GM18498 (cell line): ENCODE data around the gene OXT.

ENCODE experiments used
- ATAC-seq: cut with Tn5 transposase; IDR thresholded peaks from one replicate; pipeline ENCODE4 v1.9.1; 2021; ENCODE audit warnings: mild to moderate bottlenecking, moderate library complexity; ENCODE audit not compliant: unreplicated experiment

OXT gene

DNA sequence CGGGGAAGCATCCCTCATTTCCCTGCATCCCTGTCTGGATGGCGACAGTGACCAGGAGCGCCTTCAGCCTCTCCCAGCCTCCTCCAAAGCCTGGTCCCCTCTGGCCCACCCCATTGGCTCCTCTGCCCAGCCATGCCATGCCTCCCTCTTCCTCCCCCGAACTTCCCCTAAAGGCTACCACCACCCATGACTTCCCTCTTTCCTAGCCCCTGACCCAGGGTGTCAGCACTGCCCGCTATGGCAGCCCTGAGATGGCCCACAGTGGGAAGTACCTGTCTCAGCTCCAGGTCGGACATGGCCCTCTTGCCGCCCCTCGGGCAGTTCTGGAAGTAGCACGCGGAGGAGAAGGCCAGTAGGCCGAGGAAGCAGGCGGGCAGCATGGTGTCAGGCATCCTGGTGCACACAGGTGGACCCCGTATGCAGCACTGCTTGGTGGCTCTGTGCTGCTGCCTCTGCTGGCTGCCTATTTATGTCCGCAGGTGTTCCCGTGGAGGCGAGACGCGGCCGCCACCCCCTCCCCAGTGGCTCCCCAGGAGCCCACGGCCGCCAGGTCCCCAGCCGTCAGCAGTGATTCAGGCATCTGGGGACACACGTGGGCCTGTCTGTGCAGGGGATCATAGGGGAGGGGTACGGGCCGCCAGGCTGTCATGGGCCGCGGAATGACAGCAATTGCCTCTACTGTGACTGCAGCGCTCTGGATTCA is 13.0 kb downstream of the OXT start, which contains the start of gene AVP:
TSS of gene AVP (minus strand) at position 442 of the 703 bp plus-strand sequence. CDS start at position 392, 50 bp downstream.
- ATAC-seq: no peak

GRCh38 chr20:3084986-3085360 is 13.6 kb downstream of the OXT start:
- ATAC-seq: no peak

- ATAC-seq: no peak
Observed at GRCh38 chr20:3085571-3086072, 14.2 kb downstream of the OXT start.

DNA sequence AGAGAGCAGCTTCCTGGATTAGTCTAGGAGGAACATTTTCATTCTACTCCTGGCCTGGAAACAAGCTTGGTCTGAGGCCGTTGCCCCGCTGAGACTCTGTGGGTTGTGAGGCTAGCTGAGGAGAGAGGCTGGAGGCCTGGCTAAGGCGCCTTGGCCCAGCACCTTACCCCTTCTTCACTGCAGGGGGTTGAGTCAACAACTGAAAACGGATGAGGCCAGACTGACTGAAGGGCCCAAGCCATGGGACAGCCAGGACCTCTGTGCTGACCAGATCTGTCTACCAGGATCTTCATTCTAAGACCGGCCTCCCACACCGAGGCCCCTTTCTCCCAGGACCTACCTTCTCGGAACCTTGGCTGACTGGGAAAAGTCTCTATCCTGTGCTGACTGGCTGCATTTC is 16.6 kb downstream of the OXT start:
- no peak for ATAC-seq

- no peak for ATAC-seq
Observed at GRCh38 chr20:3090565-3090964, 19.1 kb downstream of the OXT start.

DNA sequence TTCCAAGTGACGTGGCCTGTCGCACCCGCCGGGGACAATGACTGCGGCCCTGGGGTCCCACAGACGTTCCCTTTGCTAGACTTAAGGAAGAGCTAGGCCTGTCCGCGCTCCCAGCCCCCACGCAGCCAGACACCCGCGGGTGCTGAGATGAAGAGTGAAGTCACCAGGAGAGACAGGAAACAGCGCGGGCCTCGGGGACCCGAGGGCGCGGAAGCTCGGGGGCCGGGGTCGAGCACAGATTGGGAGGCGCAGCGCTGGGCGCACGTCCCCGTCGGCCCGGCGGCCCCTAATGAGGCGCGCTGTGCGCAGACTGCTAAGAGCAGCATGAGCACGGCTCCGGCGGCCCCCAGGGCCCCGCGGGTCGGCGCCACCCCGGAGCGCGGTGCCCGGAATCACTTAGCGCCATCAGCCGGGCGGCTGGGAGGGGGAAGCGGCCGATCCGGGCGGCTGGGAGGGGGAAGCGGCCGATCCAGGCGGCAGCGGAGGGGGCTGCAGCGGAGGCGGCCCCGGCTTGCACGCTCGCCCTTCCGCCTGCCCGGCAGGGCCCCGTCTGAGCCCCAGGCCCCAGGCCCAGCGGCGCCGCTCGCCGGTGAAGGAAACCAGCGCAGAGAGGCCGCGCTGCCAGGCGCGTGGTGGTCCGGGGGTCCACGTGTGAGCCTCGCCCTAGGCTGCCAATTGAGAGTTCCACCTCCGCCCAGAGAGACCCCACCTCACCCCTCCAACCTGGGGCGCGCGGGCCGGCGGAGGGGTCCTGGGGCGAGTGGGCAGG is 21.4 kb downstream of the OXT start:
- no peak for ATAC-seq

DNA sequence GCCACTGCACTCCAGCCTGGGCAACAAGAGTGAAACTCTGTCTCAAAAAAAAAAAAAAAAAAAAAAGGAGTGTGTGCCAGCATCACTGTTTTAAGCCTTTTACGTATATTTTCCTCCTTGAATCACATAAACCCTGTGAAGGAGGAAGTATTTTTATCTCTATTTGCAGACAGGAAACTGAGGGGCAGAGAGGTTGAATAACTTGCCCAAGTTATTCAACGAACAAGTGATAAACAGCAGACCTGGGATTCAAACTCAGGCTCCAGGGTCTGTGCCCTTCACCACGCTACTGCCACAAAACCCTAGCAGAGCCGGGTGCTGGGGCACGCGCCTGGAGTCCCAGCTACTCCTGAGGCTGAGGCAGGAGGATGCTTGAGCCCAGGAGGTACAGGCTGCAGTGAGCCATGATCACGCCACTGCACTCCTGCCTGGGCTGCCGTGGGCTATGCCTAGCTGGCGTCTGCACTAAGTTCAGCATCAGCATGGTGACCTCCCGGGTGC is 22.5 kb downstream of the OXT start:
- ATAC-seq: no peak

GRCh38 chr20:3094848-3095629 is 23.6 kb downstream of the OXT start:
- ATAC-seq: no peak

- ATAC-seq: no peak
Observed at GRCh38 chr20:3100480-3100879, 29.1 kb downstream of the OXT start.

GRCh38 chr20:3101251-3101650 is 29.8 kb downstream of the OXT start:
- ATAC-seq: no peak

- no peak for ATAC-seq
Observed at GRCh38 chr20:3101737-3102574, 30.5 kb downstream of the OXT start.

GRCh38 chr20:3102575-3103368 is 31.4 kb downstream of the OXT start:
- ATAC-seq: no peak

- no peak for ATAC-seq
Observed at GRCh38 chr20:3103369-3104032, 32.1 kb downstream of the OXT start.

GRCh38 chr20:3105256-3106137 is 34.1 kb downstream of the OXT start:
- ATAC-seq: no peak

GRCh38 chr20:3106185-3106584 is 34.8 kb downstream of the OXT start:
- no peak for ATAC-seq

- no peak for ATAC-seq
Observed at GRCh38 chr20:3106658-3107463, 35.4 kb downstream of the OXT start.

GRCh38 chr20:3107464-3108025 is 36.1 kb downstream of the OXT start:
- no peak for ATAC-seq
